Measurements from ENCODE around the gene OR51I2. TPM values are rescaled to one million over a fixed set of nuclear protein-coding genes. Genes with fewer than 3 reads are reported as not detected.

The OR51I2 gene
- total and polyA plus RNA-seq, 9 of the 15 experiments (the other 6 are each of a cell fraction or from before 2014, with no cell fraction given) = 0.06 to 0.61 (median 0.07) TPM; not detected in 6

DNA sequence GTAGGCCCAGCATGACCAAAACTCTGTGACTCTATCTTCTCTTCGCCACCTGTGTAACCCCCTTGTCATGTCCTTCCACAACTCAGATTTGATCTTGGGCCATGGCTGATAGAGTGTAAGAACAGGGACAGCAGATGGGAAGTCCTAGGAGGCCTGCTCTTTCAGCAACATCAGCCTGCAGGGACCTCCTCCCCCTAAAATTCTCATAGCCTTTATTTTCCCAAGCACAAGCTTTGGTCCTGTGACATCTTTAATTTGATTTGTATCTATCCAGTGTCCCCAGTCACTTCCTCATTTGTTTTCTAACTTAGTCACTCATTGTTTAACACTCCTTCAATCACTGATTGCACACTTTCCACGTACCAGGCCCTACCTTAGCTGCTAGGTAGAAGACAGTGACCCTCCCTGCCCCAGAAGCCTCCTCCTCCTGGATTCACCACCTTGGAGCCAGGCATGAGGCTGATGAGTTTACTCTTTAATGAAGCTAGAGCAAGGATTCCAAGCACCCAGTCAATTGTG lies 55.3 kb downstream of the OR51I2 start (continued):
- TF ChIP-seq, protein P1, sequence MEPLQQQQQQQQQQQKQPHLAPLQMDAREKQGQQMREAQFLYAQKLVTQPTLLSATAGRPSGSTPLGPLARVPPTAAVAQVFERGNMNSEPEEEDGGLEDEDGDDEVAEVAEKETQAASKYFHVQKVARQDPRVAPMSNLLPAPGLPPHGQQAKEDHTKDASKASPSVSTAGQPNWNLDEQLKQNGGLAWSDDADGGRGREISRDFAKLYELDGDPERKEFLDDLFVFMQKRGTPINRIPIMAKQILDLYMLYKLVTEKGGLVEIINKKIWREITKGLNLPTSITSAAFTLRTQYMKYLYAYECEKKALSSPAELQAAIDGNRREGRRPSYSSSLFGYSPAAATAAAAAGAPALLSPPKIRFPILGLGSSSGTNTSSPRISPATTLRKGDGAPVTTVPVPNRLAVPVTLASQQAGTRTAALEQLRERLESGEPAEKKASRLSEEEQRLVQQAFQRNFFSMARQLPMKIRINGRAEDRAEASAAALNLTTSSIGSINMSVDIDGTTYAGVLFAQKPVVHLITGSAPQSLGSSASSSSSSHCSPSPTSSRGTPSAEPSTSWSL (CRISPR knock-in tag; IDR thresholded peaks at IDR 0.05; ENCODE audit: borderline replicate concordance) = no peak
- TF ChIP-seq, protein P2, sequence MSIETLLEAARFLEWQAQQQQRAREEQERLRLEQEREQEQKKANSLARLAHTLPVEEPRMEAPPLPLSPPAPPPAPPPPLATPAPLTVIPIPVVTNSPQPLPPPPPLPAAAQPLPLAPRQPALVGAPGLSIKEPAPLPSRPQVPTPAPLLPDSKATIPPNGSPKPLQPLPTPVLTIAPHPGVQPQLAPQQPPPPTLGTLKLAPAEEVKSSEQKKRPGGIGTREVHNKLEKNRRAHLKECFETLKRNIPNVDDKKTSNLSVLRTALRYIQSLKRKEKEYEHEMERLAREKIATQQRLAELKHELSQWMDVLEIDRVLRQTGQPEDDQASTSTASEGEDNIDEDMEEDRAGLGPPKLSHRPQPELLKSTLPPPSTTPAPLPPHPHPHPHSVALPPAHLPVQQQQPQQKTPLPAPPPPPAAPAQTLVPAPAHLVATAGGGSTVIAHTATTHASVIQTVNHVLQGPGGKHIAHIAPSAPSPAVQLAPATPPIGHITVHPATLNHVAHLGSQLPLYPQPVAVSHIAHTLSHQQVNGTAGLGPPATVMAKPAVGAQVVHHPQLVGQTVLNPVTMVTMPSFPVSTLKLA (conservative IDR thresholded peaks at IDR 0.05) = 0 out of 4 replicates have a peak, but pooled peaks of 1 of the 2 experiments have one; percentile 46
- TF ChIP-seq POLR2A (conservative IDR thresholded peaks at IDR 0.05) (peak; percentile 23; the same call in 1 of the 2 replicates), MTA1 (IDR thresholded peaks at IDR 0.05; ENCODE audit: borderline replicate concordance) (0 out of 2 replicates have a peak, but pooled peaks have one; percentile 24), ZNF121 (CRISPR knock-in tag; conservative IDR thresholded peaks at IDR 0.05) (no peak), EP300 (IDR thresholded peaks at IDR 0.05; ENCODE audit: low read length) (0 out of 2 replicates have a peak, but pooled peaks have one; percentile 2)
- TF ChIP-seq, protein P3, sequence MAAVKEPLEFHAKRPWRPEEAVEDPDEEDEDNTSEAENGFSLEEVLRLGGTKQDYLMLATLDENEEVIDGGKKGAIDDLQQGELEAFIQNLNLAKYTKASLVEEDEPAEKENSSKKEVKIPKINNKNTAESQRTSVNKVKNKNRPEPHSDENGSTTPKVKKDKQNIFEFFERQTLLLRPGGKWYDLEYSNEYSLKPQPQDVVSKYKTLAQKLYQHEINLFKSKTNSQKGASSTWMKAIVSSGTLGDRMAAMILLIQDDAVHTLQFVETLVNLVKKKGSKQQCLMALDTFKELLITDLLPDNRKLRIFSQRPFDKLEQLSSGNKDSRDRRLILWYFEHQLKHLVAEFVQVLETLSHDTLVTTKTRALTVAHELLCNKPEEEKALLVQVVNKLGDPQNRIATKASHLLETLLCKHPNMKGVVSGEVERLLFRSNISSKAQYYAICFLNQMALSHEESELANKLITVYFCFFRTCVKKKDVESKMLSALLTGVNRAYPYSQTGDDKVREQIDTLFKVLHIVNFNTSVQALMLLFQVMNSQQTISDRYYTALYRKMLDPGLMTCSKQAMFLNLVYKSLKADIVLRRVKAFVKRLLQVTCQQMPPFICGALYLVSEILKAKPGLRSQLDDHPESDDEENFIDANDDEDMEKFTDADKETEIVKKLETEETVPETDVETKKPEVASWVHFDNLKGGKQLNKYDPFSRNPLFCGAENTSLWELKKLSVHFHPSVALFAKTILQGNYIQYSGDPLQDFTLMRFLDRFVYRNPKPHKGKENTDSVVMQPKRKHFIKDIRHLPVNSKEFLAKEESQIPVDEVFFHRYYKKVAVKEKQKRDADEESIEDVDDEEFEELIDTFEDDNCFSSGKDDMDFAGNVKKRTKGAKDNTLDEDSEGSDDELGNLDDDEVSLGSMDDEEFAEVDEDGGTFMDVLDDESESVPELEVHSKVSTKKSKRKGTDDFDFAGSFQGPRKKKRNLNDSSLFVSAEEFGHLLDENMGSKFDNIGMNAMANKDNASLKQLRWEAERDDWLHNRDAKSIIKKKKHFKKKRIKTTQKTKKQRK (IDR thresholded peaks at IDR 0.05; ENCODE audit: borderline replicate concordance, low read depth, low read length) = no peak
